Testis (tissue), 2 donors: ENCODE results near the gene TENT4A.

Source experiments
- CTCF ChIP-seq, 3 experiments: fragments of 450-650 bp in 2 of 3; fragments of 200-600 bp in 1 of 3; sonication (generic) in 1 of 3; IDR thresholded peaks; one replicate each; pipeline ENCODE4 v1.5.1; 2016 to 2019; ENCODE audit warnings: antibody characterized with exemption in 3 of 3, mild to moderate bottlenecking in 2 of 3, moderate library complexity in 1 of 3
- POLR2A ChIP-seq: fragments of 450-650 bp; IDR thresholded peaks from one replicate; pipeline ENCODE4 v1.6.1; 2017; ENCODE audit warnings: antibody characterized with exemption, mild to moderate bottlenecking, moderate library complexity

- TF ChIP-seq POLR2A (no peak), CTCF (IDR thresholded peaks at IDR 0.05) (no peak)
Measured at GRCh38 chr5:6736524-6737042, 23.4 kb downstream of the TENT4A start.
